ENCODE data around the gene ELOVL1. TPM values are rescaled to one million over a fixed set of nuclear protein-coding genes. Genes with fewer than 3 reads are reported as not detected.

The ELOVL1 gene
- polyA plus RNA-seq, 1 experiment = 167 TPM

DNA sequence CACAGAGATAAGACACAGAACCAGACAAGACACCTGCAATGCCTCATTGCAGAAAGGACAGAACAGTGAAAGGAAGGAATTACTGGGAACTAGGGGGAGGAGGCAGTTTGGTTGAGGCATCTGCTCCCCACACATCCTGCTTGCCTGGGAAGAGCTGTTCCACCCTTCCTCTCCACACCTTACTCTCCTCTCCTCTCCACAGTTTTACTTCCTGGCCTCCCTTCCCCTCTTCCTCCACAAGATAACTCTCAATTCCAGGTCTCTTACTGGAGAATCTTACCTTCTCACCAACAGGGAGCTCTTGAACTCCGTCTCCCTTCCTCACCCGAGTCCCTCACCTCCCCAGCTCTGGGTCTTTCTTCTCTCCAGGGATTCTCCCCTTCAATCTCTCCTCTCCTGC lies 2.1 kb downstream of the ELOVL1 start:
- TF ChIP-seq, protein P1, sequence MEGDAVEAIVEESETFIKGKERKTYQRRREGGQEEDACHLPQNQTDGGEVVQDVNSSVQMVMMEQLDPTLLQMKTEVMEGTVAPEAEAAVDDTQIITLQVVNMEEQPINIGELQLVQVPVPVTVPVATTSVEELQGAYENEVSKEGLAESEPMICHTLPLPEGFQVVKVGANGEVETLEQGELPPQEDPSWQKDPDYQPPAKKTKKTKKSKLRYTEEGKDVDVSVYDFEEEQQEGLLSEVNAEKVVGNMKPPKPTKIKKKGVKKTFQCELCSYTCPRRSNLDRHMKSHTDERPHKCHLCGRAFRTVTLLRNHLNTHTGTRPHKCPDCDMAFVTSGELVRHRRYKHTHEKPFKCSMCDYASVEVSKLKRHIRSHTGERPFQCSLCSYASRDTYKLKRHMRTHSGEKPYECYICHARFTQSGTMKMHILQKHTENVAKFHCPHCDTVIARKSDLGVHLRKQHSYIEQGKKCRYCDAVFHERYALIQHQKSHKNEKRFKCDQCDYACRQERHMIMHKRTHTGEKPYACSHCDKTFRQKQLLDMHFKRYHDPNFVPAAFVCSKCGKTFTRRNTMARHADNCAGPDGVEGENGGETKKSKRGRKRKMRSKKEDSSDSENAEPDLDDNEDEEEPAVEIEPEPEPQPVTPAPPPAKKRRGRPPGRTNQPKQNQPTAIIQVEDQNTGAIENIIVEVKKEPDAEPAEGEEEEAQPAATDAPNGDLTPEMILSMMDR (IDR thresholded peaks at IDR 0.05; ENCODE audit: low read depth, low read length) = no peak
- no peak overlapping the region for H3K27ac ChIP-seq (ENCODE audit: low read depth, low read length)
- ChIA-PET POLR2A (no interaction called here), CTCF (no interaction called here)
- no peaks in the 10 kb centered on the region for H3K27me3 ChIP-seq (ENCODE audit: control insufficient read depth, insufficient read depth, low read length)
- peaks cover 4% of the 10 kb centered on the region; the same call in 1 of the 2 replicates for H3K9me3 ChIP-seq (ENCODE audit: control insufficient read depth, insufficient read depth, low read length)
- H3K4me3 ChIP-seq (ENCODE audit: low read depth, low read length) = 0 out of 2 replicates have a peak overlapping the region, but pooled peaks have one; percentile 10
- no peak for DNase-seq (ENCODE audit: low read depth, low spot score)

DNA sequence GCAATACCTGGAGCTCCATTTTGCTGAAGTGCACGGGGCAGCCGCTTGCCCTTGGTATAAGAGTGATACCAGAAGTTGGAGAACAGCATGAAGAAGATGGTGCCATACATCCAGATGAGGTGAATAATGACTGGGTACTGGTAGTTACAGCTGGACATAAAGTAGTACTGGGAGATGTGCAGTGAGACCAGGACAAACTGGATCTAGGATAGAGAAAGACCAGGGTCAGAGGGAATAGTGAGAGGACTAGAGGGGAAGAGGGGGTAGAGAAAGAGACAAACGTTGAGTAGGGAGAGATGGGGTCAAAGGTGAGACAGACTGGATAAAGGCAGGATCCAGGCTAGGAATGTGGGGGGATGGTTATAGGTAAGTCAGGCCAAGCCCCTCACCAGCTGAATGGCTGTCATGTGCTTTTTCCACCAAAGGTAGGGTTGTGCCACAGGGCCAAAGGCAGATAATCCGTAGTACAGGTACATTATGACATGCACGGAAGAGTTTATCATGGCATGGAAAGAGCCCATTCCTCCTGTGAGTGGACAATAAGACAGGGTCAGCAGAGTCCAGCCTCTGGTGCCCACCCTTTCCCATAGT lies 3.8 kb downstream of the ELOVL1 start:
- DNase-seq (ENCODE audit: low read depth, low spot score) = no peak
- ChIA-PET POLR2A (interaction anchor here (1.0 kb wide), 1 partner anchor 157 kb away, joined by 3 read pairs; no protein-coding TSS in a partner anchor), CTCF (no interaction called here)
- Histone ChIP-seq H3K9me3 (ENCODE audit: control insufficient read depth, insufficient read depth, low read length) (peaks cover 4% of the 10 kb centered on the region; the same call in 1 of the 2 replicates), H3K27ac (ENCODE audit: low read depth, low read length) (peak overlapping the region; percentile 31), H3K4me3 (ENCODE audit: low read depth, low read length) (no peak overlapping the region), H3K27me3 (ENCODE audit: control insufficient read depth, insufficient read depth, low read length) (no peaks in the 10 kb centered on the region)
- TF ChIP-seq, protein P1 (IDR thresholded peaks at IDR 0.05; ENCODE audit: low read depth, low read length) = no peak

DNA sequence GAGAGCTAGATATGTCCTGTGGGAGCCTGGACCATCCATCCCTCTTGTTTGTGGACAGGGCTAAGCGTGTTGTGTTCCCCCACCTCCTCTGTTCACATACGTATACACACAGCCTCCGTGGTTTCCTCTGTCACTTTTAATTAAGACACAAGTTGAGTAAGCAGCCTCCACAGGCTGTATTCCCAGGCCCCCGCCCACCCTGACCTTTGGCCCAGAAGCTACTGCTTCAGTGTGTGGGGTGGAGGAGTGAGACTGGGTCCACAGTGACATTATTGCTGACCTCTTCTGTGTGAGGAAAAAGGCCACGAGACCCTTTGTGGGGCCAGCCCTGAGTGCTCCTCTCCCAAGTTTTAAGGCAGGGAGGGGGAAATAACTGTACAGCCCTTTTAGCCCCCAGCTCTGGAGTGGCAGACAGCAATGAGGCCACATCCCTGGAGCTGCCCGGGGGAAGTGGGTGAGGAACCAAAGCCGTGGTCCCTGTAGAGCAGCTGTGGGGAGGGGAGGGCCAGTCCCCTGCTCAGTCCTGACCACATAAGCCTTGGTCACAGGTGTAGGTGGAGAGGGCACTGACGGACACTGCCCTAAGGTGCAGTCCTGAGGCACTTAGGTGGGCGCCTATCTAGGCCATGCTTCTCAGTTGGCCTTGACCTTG lies 4.4 kb downstream of the ELOVL1 start:
- H3K9me3 ChIP-seq (ENCODE audit: control insufficient read depth, insufficient read depth, low read length) = peaks cover 4% of the 10 kb centered on the region; the same call in 1 of the 2 replicates
- peak overlapping the region; percentile 31 for H3K27ac ChIP-seq (ENCODE audit: low read depth, low read length)
- no peaks in the 10 kb centered on the region for H3K27me3 ChIP-seq (ENCODE audit: control insufficient read depth, insufficient read depth, low read length)
- TF ChIP-seq, protein P1 (IDR thresholded peaks at IDR 0.05; ENCODE audit: low read depth, low read length) = no peak
- no peak overlapping the region for H3K4me3 ChIP-seq (ENCODE audit: low read depth, low read length)
- no peak for DNase-seq (ENCODE audit: low read depth, low spot score)
- POLR2A ChIA-PET = interaction anchor here (1.0 kb wide), 1 partner anchor 156 kb away, joined by 3 read pairs; no protein-coding TSS in a partner anchor
- CTCF ChIA-PET = no interaction called here

DNA sequence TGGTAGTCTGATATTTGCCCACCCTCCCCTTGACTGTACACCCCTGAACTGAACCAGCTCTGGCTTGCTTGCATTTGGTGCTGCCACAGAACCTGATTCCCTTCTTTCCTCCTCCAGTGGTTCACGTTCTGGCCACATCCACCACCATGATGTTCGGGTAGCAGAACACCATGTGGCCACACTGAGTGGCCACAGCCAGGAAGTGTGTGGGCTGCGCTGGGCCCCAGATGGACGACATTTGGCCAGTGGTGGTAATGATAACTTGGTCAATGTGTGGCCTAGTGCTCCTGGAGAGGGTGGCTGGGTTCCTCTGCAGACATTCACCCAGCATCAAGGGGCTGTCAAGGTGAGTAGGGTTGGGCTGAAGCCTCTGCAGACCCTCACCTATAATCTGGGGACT lies 7.2 kb downstream of the ELOVL1 start:
- CTCF ChIA-PET = no interaction called here
- no peak for DNase-seq (ENCODE audit: low read depth, low spot score)
- peaks cover 4% of the 10 kb centered on the region; the same call in 1 of the 2 replicates for H3K9me3 ChIP-seq (ENCODE audit: control insufficient read depth, insufficient read depth, low read length)

More for the DNA sequence above, 7.2 kb downstream of the ELOVL1 start:
- Histone ChIP-seq H3K27me3 (ENCODE audit: control insufficient read depth, insufficient read depth, low read length) (no peaks in the 10 kb centered on the region), H3K4me3 (ENCODE audit: low read depth, low read length) (peak overlapping the region; percentile 73), H3K27ac (ENCODE audit: low read depth, low read length) (no peak overlapping the region)
- POLR2A ChIA-PET = no interaction called here
- TF ChIP-seq, protein P1 (IDR thresholded peaks at IDR 0.05; ENCODE audit: low read depth, low read length) = no peak

Data from AG04450 (cell line).